GM12878 (cell line): ENCODE data around the gene GATA3.

Source experiments
- ATF2 ChIP-seq: IDR thresholded peaks from 2 replicates; pipeline ENCODE4 v1.6.1; 2012; ENCODE audit warnings: low read length, inconsistent platforms
- BRCA1 ChIP-seq: IDR thresholded peaks from 2 replicates; pipeline ENCODE4 v1.6.1; 2011; ENCODE audit warnings: low read depth, low read length, improper control_type of control experiment
- CHD1 ChIP-seq: IDR thresholded peaks from 2 replicates; pipeline ENCODE4 v1.6.1; 2012; ENCODE audit warnings: low read depth, low read length, improper control_type of control experiment
- EZH2 ChIP-seq: IDR thresholded peaks from 2 replicates; pipeline ENCODE4 v1.6.1; 2012; ENCODE audit warnings: low read depth, mild to moderate bottlenecking, control low read depth, inconsistent platforms, low read length, borderline replicate concordance; ENCODE audit not compliant: control insufficient read depth
- KAT2A ChIP-seq: conservative IDR thresholded peaks from 2 replicates; pipeline ENCODE4 v1.6.1; 2011; ENCODE audit warnings: low read depth, low read length; ENCODE audit not compliant: control insufficient read depth
- NR2C2 ChIP-seq: IDR thresholded peaks from 2 replicates; pipeline ENCODE4 v1.6.1; 2011; ENCODE audit warnings: borderline replicate concordance, low read depth; ENCODE audit not compliant: control insufficient read depth, insufficient read length
- POLR2A ChIP-seq: IDR thresholded peaks from 2 replicates; pipeline ENCODE4 v1.6.1; 2011; ENCODE audit warnings: low read depth, mild to moderate bottlenecking, low read length
- RAD21 ChIP-seq: IDR thresholded peaks from 2 replicates; pipeline ENCODE4 v1.6.1; 2011; ENCODE audit warnings: mild to moderate bottlenecking, low read depth, low read length, moderate library complexity; ENCODE audit not compliant: insufficient read depth
- TAF1 ChIP-seq: IDR thresholded peaks from 2 replicates; pipeline ENCODE4 v1.6.1; 2011; ENCODE audit warnings: mild to moderate bottlenecking, low read depth, low read length, borderline replicate concordance
- YY1 ChIP-seq: IDR thresholded peaks from 2 replicates; pipeline ENCODE4 v1.6.1; 2011; ENCODE audit warnings: low read depth, mild to moderate bottlenecking, low read length

GRCh38 chr10:8104005-8104404 is 49.5 kb downstream of the GATA3 start:
- TF ChIP-seq KAT2A (no peak), ATF2 (no peak), TAF1 (no peak), EZH2 (no peak), CHD1 (no peak), POLR2A (no peak), YY1 (no peak), RAD21 (no peak), BRCA1 (no peak), NR2C2 (no peak)
